22Rv1 (cell line): Measurements from ENCODE around the gene TGM5.

ENCODE experiments used
- H3K27ac ChIP-seq: fragments of 450-650 bp; 2 replicates; pipeline ENCODE4 v1.5.1; 2017
- ZFX ChIP-seq: fragments of 450-650 bp; IDR thresholded peaks from 2 replicates; pipeline ENCODE4 v1.6.1; 2017; ENCODE audit warnings: antibody characterized with exemption, borderline replicate concordance
- TF ChIP-seq, protein P1 (sequence below): fragments of 450-650 bp; IDR thresholded peaks from 2 replicates; pipeline ENCODE4 v1.5.1; 2017; ENCODE audit warnings: mild to moderate bottlenecking

TGM5 gene

DNA sequence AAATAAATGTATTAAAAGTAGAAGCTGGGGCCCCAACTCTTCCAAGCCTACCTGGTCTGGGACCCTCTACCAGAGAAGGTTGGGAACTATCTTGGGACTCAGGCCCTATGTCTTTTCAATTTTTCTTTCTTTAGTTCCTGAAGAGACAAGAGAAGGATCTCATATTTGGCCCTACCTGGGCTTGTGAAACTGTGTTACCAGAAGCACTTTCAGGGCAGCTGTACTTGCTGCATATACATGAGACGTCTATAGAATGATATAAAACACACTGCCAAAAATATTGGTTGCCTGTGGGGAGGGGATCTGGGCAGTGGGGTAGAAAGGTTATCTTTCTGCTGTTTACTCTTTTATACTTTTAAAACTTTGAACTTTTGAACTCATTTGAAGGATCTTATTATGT lies 45.3 kb downstream of the TGM5 start:
- no peak overlapping the region for H3K27ac ChIP-seq
- TF ChIP-seq ZFX: no peak
- TF ChIP-seq, protein P1, sequence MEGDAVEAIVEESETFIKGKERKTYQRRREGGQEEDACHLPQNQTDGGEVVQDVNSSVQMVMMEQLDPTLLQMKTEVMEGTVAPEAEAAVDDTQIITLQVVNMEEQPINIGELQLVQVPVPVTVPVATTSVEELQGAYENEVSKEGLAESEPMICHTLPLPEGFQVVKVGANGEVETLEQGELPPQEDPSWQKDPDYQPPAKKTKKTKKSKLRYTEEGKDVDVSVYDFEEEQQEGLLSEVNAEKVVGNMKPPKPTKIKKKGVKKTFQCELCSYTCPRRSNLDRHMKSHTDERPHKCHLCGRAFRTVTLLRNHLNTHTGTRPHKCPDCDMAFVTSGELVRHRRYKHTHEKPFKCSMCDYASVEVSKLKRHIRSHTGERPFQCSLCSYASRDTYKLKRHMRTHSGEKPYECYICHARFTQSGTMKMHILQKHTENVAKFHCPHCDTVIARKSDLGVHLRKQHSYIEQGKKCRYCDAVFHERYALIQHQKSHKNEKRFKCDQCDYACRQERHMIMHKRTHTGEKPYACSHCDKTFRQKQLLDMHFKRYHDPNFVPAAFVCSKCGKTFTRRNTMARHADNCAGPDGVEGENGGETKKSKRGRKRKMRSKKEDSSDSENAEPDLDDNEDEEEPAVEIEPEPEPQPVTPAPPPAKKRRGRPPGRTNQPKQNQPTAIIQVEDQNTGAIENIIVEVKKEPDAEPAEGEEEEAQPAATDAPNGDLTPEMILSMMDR: no peak

DNA sequence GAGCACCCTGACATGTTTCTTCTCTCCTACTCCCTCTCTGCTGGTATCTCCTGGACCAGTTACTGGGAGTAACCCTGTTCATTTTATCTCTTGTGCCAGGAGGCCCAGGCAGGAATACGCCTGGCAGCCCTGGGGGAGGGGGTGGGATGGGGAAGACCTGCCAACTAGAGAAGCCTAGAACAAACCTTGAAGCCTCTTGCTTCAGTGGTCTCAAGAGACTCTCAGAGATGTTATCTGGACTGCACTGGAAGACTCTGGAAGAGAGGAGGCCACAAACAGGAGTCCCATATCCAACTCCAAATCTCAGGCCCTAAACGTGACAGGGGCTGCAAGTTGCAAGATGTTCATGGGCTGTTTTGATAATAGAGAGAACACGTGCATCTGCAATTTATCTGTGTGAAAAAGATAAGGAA lies 45.7 kb downstream of the TGM5 start, which contains the start of gene EPB42:
Gene EPB42 (minus strand): TSS at position 28 of the 413 bp plus-strand sequence. CDS start 193 bp downstream, outside the sequence.
- TF ChIP-seq, protein P1: no peak
- no peak for TF ChIP-seq ZFX
- no peak within 1 kb of the TSS for H3K27ac ChIP-seq

DNA sequence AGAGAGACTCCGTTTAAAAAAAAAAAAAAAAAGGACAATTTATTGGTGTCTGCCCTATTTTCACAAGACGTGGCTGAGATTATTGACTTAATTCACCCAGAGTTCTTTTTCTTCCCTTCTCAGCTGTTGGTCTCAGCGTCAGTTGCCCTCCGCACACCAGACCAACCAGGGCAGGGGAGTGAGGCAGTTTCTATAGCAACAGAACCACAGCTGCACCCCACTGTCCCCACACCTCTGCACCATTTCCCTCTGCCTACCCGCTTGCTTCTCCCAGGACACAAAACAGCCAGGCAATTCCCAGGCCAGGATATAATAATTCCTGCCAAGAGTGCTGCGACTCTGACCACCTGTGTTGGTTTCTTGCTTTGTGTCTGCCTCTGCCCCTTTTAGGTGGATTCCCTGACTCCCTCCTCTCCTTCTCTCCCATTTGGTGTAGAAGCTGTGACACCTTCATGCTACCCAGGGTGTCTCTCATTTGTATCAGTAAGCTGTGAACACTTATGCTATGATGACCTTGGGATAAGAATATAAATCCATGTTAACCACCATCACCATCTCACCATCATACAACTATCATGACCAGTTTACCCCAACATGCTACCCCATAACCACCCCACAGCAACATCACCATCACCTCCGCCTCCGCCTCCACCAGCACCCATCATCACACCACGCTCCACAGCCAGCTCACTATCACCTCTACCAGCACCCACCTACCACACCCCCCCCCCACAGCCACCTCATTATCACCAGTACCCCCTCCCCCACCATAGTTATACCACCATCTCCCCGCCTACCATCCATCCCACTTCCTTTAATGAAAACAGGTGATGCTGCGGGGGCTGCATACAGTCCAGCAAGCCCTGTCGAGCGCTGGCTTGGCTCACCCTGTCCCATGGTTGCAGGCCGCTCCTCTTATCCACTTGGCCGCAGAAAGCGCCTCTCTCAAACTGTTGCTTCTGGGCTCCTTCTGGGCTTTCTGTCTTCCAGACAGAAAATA lies 46.5 kb downstream of the TGM5 start:
- no peak overlapping the region for H3K27ac ChIP-seq
- TF ChIP-seq, protein P1: no peak

DNA sequence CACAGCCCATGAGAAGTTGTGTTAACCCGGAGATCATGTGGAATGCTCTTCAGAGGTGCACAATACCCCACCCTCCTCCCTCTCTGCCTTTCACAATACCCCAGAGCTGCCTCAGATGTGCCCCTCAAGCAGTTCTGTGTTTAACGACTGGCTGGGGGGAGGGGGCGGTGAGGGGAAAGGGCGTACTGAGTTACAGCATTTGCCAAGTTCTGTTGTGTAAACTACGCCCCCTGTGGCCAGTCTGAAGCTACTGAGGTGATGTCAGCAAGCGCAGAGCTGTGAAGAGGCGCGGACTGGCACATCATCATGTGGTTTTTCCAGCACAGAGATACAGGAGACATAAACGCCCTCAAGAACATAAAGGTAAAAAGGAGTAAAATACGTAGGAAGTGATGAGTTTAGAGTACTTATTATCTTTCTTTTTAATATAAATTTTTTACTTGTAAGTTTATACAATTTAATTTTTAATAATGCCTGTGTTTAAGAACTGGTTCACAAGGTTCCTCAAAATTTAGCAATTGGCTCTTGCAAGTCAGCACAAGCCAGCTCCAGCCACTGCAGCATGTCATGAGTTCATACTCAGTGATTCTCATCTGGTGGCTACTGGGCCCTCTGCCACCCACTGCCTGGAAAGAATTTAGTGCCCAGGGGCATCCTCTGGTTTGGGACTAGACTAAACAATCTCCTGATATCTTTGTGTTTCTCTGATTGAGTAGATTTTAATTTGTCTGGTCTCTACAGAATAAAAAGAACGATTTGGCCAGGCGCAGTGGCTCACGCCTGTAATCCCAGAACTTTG lies 47.6 kb downstream of the TGM5 start:
- no peak overlapping the region for H3K27ac ChIP-seq
- no peak for TF ChIP-seq ZFX
- TF ChIP-seq, protein P1: peak; percentile 28

DNA sequence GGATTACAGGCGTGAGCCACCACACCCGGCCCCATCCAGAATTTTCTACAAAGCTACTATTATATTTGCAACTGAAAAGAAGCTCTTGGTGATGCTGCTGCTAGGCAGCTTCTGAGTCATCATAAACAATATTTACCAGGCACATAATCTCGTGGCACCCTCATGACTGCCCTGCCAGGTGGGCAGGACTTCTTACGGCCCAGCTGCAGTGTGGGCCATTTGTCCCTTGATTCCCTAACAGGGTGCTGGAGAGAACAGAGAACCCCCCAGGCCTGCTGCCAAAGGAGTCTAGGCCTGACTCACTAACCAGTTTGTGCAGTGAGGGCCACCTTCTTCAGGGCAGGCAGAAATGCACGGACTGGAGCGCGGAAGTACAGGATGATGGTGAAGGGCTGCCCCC lies 50.8 kb downstream of the TGM5 start:
- H3K27ac ChIP-seq: no peak overlapping the region
- TF ChIP-seq ZFX: no peak
- TF ChIP-seq, protein P1: no peak

DNA sequence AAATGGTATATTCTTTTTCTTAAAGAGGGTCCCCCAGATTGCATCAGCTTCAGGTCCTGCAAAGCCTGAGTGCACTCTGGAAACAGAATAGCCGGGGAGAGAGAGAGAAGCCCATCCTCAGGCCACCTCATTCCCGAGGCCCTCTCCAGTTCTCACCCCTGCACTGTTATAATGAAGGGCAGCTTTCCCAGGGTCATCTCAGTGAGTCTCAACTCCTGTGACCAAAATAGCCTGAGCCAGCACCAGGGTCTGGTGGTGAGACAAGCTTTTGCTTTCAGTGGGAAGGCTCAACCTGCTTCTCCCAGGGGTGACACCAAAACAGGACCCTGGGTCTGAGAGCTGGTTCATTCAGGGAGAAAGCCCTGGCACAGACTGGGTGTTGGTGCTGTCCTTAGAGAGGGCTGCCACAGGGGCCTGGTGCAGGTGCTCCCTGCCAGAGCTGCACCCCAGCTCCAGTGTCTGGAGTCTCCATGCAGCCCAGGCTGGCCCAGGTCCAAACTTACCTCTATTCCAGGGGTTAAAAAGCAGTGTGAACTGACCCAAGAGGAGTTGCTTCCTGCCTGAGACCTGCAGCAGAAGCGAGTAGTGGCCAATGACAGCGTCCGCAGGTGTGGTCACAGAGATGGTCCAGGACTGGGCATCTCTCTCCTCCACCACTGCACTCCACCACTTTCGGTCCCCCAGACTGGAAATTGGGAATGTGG lies 52.0 kb downstream of the TGM5 start:
- TF ChIP-seq, protein P1: no peak
- no peak for TF ChIP-seq ZFX

More for the DNA sequence above, 52.0 kb downstream of the TGM5 start:
- H3K27ac ChIP-seq: no peak overlapping the region
